ACHN (cell line): Measurements from ENCODE around the gene FOLR1.
A peak's percentile ranks its signal among the peaks of the same experiment; 100 is the strongest.

Source experiments
- DNase-seq: peaks from one replicate; pipeline ENCODE4 v3.0.0-alpha.2; 2015
- in situ Hi-C: cut with HindIII; loops from 2 replicates; pipeline ENCODE4 v1.10.0; 2017; ENCODE audit warnings: low sequenced_read_pairs, low pct_ligation_motif_present, low pct_unique_long_range_greater_than_20kb

FOLR1 gene

DNA sequence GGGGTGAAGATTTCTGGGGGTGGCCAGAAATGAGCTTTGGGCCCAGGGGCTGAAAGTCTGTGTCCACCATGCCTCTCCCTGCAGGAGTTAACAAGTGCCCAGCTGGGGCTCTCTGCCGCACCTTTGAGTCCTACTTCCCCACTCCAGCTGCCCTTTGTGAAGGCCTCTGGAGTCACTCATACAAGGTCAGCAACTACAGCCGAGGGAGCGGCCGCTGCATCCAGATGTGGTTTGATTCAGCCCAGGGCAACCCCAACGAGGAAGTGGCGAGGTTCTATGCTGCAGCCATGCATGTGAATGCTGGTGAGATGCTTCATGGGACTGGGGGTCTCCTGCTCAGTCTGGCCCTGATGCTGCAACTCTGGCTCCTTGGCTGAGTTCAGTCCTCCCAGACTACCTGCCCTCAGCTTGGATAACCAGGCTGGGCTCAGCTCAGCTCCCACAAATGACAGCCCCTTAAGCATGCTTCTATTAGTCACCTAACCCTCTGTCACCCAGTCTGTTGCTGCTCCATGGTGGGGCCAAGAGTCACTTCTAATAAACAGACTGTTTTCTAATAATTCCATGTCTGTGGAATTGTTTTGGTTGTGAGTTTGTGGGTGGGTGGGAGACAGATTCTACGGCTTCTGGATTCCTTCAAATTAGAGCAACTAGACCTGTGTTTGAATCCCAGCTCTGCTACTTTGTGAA is 29.6 kb downstream of the FOLR1 start:
- DNase-seq, result no peak
- in situ Hi-C loops, result no loop called here

DNA sequence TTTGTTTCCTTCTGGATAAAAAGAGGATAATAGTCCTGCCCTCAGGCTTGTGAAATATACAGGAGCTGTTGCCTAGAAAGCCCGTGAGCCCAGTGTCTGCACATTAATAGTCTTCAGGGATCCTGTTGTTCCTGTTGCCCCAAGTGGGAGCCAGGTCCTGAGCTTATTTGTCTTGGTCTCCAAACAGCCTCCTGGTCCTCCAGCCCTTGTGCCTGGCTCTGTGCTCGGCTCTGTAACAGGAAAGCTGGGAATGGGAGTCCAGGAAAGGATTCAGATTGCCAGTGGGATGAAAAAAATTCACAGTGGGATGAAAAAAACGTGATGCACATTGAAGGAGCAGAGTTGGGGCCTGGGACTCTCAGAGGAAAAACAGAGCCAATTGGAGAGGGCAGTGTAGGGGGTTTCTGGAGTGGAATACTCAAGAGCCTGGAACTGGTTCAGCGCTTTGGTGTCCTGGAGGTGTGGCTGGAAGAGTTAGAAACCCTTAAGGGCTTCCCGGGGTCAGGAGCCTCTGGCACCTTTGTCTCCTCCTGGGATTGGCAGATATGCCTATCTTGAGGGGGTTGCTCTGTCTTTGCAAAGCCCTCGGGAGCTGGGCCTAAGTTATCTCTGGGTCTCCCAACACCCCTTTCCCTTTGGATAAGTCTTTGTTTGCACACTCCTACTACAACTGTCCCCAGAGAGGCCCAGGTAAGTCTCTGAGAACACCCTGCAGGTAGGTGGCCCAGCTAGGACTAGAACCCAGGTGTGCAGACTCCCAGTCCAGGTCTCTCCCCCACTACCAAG is 30.4 kb downstream of the FOLR1 start:
- no peak for DNase-seq
- in situ Hi-C loops, result no loop called here

DNA sequence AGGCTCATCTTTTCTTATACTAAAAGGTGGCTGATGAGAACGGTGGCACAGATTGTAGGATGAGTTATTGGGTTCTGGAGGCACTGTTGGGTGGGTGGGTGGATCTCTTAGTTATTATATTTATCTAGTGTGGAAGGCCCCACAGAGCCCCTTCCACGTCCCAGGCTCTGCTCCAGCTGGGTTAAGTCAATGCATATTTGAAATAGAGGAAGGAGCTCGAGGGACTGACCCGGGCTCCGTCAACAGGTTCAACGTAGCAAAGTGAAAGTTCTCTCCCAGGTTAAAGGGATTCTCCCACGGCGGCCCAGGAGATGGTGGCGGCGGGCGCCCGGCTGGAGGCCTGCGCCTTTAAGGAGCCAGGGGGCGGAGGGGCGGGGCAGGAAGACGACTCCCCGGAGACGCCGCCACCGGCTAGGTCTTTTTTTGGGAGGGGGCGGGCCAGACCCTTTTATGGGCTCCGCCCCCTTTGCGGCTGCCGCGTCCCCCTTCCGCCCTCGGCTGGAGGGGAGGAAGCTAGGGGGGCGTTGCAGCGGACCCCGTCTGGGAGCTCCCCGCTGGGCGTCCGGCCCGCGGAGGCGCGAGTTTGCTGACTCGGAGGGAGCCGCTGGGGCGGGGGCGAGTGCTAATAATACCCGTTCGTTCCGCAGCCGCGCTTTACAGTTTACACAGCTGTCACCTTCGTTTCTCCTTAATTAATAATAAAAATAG is 31.1 kb downstream of the FOLR1 start:
- peak; percentile 90 for DNase-seq
- in situ Hi-C loops, result no loop called here

DNA sequence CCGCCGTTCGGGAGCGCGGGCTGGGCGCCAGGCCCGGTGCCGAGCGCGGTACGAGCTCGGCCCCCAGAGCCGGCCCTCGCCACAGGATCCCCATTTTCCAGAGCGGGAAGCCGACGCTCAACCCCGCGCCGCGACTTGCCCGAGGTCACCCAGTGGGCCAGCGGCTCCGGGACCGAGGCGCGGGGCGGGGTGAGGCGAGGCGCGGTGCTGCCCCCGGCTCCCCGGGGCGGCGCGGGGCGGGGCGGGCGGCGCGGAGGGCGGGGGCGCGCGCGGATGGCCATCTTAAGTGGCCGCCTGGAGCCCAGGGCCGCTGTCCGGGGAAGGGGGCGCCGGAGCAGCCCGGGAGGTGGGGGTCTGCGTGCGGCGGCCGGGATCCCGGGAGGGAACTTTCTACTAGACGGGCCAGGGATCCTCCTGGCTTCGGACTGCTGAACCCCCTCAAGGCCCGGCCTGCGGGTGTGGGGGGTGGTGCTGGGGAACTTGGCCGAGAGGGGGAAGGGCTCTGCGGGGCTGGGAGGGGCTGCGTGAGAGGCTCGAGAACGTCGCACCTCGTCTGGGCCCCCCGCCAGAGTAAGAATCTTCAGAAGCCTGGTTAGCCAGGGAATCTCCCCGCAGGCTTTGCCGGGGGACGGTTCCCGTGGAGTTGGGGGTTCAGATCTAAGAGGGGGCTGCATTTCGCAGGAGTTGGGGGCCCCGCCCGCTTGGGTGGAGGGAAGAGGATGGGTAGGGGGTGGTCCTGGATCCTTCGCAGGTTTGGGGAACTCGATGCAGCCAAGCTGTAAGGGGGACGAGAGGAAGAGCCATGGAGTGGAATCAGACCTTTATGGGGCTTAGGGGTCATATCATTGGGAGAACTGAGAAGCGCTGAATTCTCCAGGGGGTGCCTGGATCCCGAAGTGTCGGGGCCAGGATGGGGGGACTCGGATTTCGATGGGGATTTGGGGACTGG is 31.9 kb downstream of the FOLR1 start:
- in situ Hi-C loops, result no loop called here
- peak; percentile 65 for DNase-seq

DNA sequence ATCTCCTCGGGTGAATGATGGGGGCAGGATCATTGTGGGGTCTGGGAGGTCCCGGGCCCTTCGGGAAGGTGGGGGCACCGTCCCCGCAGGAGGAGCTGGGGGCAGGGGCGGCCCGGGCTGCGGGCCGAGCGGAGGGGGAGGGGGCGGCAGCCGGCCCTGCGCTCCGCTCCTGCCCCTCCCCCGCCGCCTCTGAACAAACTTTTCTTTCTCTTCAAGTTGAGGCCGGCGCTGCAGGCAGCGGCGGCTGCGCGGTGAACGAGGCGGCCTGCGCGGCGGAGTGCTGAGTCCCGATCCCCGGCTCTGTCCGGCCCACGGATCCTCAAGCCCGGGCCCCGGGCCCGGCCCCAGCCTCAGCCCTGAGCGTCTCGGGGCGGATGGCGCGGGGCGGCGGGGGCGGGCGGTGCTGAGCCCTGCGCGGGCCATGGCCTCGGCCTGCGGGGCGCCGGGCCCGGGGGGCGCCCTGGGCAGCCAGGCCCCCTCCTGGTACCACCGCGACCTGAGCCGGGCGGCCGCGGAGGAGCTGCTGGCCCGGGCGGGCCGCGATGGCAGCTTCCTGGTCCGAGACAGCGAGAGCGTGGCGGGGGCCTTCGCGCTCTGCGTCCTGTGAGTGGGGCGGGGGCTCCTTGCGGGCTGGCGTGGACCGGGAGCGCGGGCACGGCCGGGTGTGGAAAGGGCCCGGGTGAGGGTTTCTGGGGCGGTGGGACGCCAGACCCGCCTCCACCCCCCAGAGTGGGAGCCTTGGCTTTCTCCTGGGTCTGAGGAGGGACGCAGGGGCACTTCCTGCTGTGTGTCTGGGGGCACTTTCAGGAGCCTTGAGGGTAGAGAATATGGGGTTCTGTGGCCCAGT is 32.8 kb downstream of the FOLR1 start, which contains the start of gene INPPL1:
TSS of gene INPPL1 (plus strand) at position 204 of the 847 bp plus-strand sequence. CDS start at position 422, 218 bp downstream.
- peak; percentile 15 for DNase-seq
- in situ Hi-C loops, result no loop called here

DNA sequence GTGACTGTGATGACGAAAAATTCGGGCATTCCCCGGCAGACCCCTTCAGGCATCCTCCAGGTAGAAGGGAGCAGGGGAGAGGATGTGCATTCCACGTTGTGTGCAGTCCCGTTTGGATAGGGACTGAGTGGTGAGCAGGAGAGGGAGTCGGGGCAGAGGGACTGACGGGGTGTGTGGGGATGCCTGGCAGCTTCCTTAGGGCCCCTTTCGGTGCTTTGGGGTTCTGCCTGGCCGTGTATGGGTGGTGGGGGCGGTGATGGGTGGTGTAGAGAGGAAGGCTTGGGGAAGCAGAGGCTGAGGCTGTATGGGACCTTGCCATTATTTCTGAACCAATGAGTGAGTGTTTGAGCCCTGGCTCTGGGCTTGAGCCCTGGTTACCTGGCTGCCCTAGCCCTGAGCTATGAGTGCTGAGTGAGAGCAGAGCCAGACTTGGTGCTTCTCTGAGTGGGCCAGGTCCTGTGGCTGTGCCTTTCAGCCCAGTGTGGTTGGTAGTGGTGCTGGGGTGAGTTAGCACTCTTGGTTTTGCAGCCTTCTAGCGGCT is 33.5 kb downstream of the FOLR1 start:
- in situ Hi-C loops, result no loop called here
- no peak for DNase-seq

DNA sequence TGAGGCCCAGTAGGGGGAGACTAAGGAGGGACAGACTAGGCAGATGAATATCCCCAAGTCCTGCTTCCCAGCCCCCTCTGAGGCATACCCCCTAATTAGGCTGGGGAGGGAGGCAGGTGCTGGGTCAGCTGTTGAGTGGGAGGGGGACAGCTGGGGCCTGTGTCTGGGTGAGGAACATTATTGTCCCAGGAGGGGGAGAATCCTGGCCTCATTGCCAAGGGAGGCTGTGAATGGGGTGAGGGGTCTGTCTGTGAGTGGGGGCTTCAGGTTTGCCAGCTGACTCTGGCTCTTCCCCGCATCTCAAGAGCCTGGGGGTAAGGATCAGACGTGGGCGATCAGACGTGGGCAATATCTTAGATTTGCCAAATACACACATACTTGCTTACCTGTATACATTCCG is 34.8 kb downstream of the FOLR1 start:
- no peak for DNase-seq
- in situ Hi-C loops, result no loop called here

DNA sequence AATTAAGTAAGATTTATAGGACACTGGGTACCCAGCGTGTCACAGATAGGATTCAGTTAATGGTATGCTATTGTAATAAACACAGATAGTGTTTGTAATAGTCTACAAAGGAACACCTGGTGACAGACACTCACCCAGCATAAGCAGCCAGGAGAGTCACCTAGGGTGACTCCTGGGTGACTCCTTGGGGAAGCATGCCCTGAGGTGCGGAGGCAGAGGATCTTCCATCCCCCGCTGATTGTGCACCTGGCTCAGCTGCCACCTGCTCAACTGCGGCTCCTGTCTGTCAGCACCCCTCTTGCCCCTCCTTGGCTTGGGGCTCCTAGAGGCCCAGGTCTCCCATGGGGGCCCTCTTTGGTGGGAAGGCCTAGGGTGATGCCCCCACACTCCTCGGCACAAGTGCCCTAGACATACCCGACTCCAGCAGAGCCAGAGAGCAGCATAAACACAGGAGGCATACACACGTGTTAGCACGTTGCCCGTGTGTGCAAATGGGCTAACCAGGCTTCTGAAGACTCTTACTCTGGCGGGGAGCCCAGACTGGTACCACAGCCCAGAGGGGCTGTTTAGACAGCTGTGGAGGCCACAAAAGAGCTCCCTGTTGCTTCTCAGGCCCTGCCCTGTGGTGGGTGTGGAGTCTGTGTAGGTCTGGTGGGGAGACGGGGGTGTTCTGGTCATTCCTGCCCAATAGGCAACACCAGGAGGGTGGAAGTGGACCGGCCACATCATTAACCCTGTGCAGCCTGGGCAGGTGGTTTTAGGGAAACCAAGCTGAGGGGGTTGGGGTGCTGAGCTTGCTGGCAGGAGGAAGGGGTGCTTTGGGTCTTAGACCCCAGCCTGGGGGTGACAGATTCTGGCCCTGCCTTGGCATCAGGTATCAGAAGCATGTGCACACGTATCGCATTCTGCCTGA is 35.6 kb downstream of the FOLR1 start:
- DNase-seq, result no peak
- in situ Hi-C loops, result no loop called here

DNA sequence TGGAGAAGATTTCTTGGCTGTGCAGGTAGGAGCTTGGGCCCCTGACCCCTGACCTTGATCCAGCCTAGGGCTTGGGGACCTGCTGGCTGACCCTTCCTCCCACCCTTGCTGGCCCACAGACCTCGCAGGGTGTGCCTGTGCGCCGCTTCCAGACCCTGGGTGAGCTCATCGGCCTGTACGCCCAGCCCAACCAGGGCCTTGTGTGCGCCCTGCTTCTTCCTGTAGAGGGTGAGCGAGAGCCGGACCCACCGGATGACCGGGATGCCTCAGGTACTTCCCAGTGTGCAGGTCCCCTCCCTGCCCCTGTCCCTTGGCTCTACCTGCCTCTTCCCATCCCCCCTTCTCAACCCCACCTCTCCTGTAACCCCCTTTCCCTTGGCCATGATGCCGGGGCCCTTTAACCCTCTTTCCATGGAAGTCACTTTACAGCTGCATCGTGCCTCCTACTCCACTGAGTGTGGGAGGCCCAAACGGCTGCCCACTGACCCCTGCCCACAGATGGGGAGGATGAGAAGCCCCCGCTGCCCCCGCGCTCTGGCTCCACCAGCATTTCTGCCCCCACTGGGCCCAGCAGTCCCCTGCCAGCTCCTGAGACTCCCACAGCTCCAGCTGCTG is 36.4 kb downstream of the FOLR1 start:
- DNase-seq, result no peak
- in situ Hi-C loops, result no loop called here

DNA sequence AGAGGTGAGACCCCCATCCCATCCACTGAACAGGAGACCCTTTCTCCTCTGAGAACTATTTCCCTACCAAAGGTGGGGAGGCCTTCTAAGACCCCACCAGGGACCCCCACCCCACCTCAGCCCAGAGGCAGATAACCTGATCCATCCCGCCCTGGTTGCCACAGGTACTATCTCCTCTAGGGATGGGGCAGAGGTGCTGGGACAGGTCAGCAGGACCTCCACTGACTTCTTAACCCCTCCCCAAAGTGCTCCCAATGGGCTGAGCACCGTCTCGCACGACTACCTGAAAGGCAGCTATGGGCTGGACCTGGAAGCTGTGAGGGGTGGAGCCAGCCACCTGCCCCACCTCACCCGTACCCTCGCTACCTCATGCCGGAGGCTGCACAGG is 36.9 kb downstream of the FOLR1 start:
- no peak for DNase-seq
- in situ Hi-C loops, result no loop called here

DNA sequence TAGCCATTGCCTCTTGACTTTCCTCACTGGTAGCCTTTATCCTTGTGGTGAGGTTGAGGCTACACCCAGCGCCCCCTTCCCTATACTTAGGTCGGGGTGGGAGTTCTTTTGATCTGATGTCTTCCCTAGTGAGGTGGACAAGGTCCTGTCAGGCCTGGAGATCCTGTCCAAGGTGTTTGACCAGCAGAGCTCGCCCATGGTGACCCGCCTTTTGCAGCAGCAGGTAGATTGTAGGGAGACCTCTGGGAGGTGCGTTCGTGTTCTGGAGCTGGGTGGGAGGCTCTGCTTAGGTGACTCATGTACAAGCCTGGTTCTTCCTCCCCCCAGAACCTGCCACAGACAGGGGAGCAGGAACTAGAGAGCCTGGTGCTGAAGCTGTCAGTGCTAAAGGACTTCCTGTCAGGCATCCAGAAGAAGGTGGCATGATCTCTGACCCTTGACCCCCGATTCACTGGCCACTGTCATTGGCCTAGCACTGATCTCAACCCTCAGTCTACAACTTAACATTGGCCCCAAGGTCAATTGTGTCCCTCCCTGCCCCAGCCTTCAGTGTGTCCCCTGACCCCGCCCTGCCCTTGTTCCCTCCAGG is 37.5 kb downstream of the FOLR1 start:
- in situ Hi-C loops, result no loop called here

DNA sequence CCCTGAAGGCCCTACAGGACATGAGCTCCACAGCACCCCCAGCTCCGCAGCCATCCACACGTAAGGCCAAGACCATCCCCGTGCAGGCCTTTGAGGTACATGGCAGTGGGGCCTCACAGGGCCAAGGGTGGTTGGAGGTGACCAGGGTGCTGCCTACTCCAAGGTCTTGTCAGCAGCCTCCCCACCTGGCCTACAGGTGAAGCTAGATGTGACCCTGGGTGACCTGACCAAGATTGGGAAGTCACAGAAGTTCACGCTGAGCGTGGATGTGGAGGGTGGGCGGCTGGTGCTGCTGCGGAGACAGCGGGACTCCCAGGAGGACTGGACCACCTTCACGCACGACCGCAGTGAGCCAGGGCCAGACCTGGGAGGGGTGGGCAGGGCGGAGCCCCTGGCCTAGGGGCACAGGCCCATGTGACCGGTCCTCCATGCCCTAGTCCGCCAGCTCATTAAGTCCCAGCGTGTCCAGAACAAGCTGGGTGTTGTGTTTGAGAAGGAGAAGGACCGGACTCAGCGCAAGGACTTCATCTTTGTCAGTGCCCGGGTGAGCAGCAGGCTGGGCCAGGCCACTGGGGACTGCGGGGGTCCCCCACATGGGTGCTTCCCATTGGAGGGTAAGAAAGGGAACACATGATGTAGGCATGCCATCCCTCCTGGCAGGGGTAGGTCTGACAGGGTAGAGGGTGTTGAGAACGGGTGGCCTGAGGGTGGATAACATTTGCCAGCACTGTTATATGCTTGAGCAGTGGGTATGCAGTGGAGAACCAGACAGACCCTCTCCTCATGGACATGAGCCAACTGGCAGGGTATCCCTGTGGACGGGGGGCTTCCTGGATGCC is 38.2 kb downstream of the FOLR1 start:
- in situ Hi-C loops, result no loop called here

More for the DNA sequence above, 37.5 kb downstream of the FOLR1 start:
- no peak for DNase-seq

DNA sequence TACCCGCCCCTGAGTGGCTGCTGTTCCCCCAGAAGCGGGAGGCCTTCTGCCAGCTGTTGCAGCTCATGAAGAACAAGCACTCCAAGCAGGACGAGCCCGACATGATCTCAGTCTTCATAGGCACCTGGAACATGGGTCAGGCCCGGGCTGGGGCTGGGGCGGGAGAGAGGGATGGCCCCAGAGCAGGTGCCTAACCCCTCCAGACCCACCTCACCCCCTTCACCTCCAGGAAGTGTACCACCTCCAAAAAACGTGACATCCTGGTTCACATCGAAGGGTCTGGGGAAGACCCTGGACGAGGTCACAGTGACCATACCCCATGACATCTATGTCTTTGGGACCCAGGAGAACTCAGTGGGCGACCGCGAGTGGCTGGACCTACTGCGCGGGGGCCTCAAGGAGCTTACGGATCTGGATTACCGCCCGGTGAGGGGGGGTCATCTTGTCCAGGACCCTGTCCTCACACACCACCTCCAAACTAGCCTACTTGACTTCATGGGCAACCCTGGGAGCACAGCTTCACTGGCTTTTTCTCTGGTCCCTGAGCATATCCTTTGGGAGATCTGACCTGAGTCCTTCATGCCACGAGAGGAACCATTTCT is 38.9 kb downstream of the FOLR1 start:
- in situ Hi-C loops, result no loop called here
- DNase-seq, result no peak

More for the DNA sequence above, 38.2 kb downstream of the FOLR1 start:
- no peak for DNase-seq

DNA sequence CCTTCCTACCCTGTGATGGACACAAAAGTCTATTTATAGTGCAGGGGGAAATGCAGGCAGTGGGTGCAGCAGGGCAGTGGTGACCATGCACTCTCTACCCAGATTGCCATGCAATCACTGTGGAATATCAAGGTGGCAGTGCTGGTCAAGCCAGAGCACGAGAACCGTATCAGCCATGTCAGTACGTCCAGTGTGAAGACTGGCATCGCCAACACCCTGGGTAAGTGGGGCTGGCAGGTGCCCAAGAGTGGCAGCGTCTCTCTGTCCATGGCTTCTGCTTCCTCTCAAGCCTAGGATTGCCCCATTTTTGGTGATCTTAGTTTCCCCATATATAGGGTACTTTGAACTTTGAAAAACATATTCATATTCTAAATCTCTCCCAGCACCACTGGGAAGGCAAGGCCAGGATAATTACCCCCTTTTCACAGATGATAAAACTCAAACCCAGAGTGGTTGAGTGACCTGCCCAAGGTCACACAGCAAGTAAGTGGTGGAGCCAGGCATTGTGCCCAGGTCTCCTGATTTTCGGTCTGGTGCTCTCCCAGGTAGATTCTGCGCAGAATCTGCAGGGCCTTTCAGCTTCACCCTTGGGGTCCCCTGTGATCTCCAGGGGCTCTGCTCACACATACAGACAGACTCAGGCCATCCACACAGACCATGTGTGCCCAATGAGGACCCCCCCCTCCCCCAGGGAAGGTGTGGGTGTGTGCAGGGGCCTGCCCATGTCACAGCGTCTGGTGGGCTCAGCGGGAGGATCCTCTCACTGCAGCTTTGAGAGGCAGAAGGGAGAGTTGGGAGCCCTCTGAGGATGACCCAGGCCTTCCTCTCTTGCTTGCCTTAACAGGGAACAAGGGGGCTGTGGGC is 39.7 kb downstream of the FOLR1 start:
- DNase-seq, result no peak
- in situ Hi-C loops, result no loop called here
